HG03565 (cell line): Measurements from ENCODE around the gene TM9SF1.

ENCODE experiments used
- ATAC-seq: cut with Tn5 transposase; IDR thresholded peaks from one replicate; pipeline ENCODE4 v1.9.1; 2021; ENCODE audit warnings: mild to moderate bottlenecking, moderate library complexity; ENCODE audit not compliant: unreplicated experiment

TM9SF1 gene

GRCh38 chr14:24156840-24157239 lies 38.4 kb downstream of the TM9SF1 start:
- ATAC-seq: no peak

- no peak for ATAC-seq
Observed at GRCh38 chr14:24155100-24155499, 40.1 kb downstream of the TM9SF1 start.

GRCh38 chr14:24151404-24152080 lies 43.7 kb downstream of the TM9SF1 start:
- no peak for ATAC-seq

GRCh38 chr14:24150993-24151392 lies 44.2 kb downstream of the TM9SF1 start:
- no peak for ATAC-seq

GRCh38 chr14:24150567-24150966 lies 44.7 kb downstream of the TM9SF1 start:
- no peak for ATAC-seq

GRCh38 chr14:24150061-24150460 lies 45.2 kb downstream of the TM9SF1 start:
- no peak for ATAC-seq

- no peak for ATAC-seq
Observed at GRCh38 chr14:24149302-24149969, 45.8 kb downstream of the TM9SF1 start.

GRCh38 chr14:24147761-24148428 lies 47.3 kb downstream of the TM9SF1 start:
- ATAC-seq: no peak

- ATAC-seq: peak; percentile 73
Observed at GRCh38 chr14:24146978-24147760, 48.1 kb downstream of the TM9SF1 start, which contains the start of gene RNF31. Gene RNF31 (plus strand): TSS chr14:24147498. CDS start chr14:24147699, 201 bp downstream.

GRCh38 chr14:24146453-24146977 lies 48.7 kb downstream of the TM9SF1 start, which contains the start of gene PSME2:
Gene PSME2 (minus strand): TSS chr14:24146610. CDS start chr14:24146581, 29 bp downstream.
- peak; percentile 39 for ATAC-seq

GRCh38 chr14:24145690-24146452 lies 49.4 kb downstream of the TM9SF1 start:
- no peak for ATAC-seq

- no peak for ATAC-seq
Observed at GRCh38 chr14:24145219-24145618, 50.0 kb downstream of the TM9SF1 start.

GRCh38 chr14:24144451-24144850 lies 50.8 kb downstream of the TM9SF1 start:
- no peak for ATAC-seq

- ATAC-seq: no peak
Observed at GRCh38 chr14:24143511-24143910, 51.7 kb downstream of the TM9SF1 start.

- peak; percentile 76 for ATAC-seq
Observed at GRCh38 chr14:24141097-24141880, 54.0 kb downstream of the TM9SF1 start, which contains the start of gene EMC9. Gene EMC9 (minus strand): TSS chr14:24141591. CDS start chr14:24141304, 287 bp downstream.

- no peak for ATAC-seq
Observed at GRCh38 chr14:24139272-24139934, 55.8 kb downstream of the TM9SF1 start.
